ENCODE data around the gene PTDSS2.

Gene PTDSS2

GRCh38 chr11:533586-534395 lies 83.7 kb downstream of the PTDSS2 start:
- no peak for DNase-seq

GRCh38 chr11:534396-535209 lies 84.5 kb downstream of the PTDSS2 start:
- no peak for DNase-seq

GRCh38 chr11:535210-535518 lies 85.1 kb downstream of the PTDSS2 start:
- DNase-seq = no peak

GRCh38 chr11:535519-536454 lies 85.7 kb downstream of the PTDSS2 start, which contains the start of gene HRAS:
Gene HRAS (minus strand): TSS chr11:535576.
- peak; percentile 89 for DNase-seq

GRCh38 chr11:536841-537621 lies 87.0 kb downstream of the PTDSS2 start, which contains the start of gene LRRC56:
Gene LRRC56 (plus strand): TSS chr11:537527. CDS start chr11:540685, 3,158 bp downstream.
- no peak for DNase-seq

GRCh38 chr11:537622-538430 lies 87.7 kb downstream of the PTDSS2 start:
- no peak for DNase-seq

GRCh38 chr11:538431-539051 lies 88.5 kb downstream of the PTDSS2 start:
- DNase-seq = no peak

- no peak for DNase-seq
Measured at GRCh38 chr11:539971-540481, 89.9 kb downstream of the PTDSS2 start.

Measured in NK-92 treated with Interleukin-12 subunit alpha and Interleukin-12 subunit beta, amount 100 ng/mL, for 24 hours (cell line).